Testis (tissue), 3 donors: Measurements from ENCODE around the gene PDYN. TPM values are rescaled to one million over a fixed set of nuclear protein-coding genes. Genes with fewer than 3 reads are reported as not detected.

ENCODE experiments used
- DNase-seq: peaks from one replicate; pipeline ENCODE4 v3.0.0-alpha.2; 2019
- H3K27ac ChIP-seq, 2 donors: fragments of 200-600 bp; sonication (generic); one replicate each; pipeline ENCODE4 v1.5.1; 2019
- H3K27me3 ChIP-seq: fragments of 200-600 bp; sonication (generic); one replicate; pipeline ENCODE4 v1.5.1; 2019
- H3K36me3 ChIP-seq: fragments of 200-600 bp; sonication (generic); one replicate; pipeline ENCODE4 v1.5.1; 2017; ENCODE audit warnings: low read depth; ENCODE audit errors: missing control alignments
- H3K4me1 ChIP-seq: fragments of 200-600 bp; sonication (generic); one replicate; pipeline ENCODE4 v1.5.1; 2019
- H3K4me3 ChIP-seq, 2 donors: fragments of 200-600 bp; sonication (generic); one replicate each; pipeline ENCODE4 v1.5.1; 2017 to 2019
- H3K9me3 ChIP-seq: fragments of 200-600 bp; sonication (generic); one replicate; pipeline ENCODE4 v1.5.1; 2017
- CTCF ChIP-seq, 3 experiments: fragments of 450-650 bp in 2 of 3; fragments of 200-600 bp in 1 of 3; sonication (generic) in 1 of 3; IDR thresholded peaks; one replicate each; pipeline ENCODE4 v1.5.1; 2016 to 2019; ENCODE audit warnings: antibody characterized with exemption in 3 of 3, mild to moderate bottlenecking in 2 of 3, moderate library complexity in 1 of 3
- POLR2A ChIP-seq: fragments of 450-650 bp; IDR thresholded peaks from one replicate; pipeline ENCODE4 v1.6.1; 2017; ENCODE audit warnings: antibody characterized with exemption, mild to moderate bottlenecking, moderate library complexity
- WGBS, 2 donors: methylation state at CpG; one replicate each; pipeline ENCODE4 v1.1.5; 2018; 5-methylcytosine and 5-hydroxymethylcytosine counted together
- intact Hi-C: fragments of 100-400 bp; cut with DNase I; formaldehyde crosslinking; loops from one replicate; pipeline ENCODE4 v1.15.1; 2023; ENCODE audit warnings: low total_unique reads
- polyA plus RNA-seq: library from polyadenylated mRNA; stranded (reverse); fragments of 350-450 nt; fragmentation: Illumina TruSeq; extraction: RNeasy Lipid Tissue Mini Kit (QIAGEN cat#74804); gene quantifications from one replicate; pipeline ENCODE4 v1.2.3, GENCODE V29; 2014; ENCODE audit warnings: low read depth, low replicate concordance; ENCODE audit not compliant: insufficient read depth
- total RNA-seq, 2 donors: library from RNA; depleted of rRNA; stranded (reverse); fragments of >200 nt; gene quantifications; one replicate each; pipeline ENCODE4 v1.2.3, GENCODE V29; 2016

The PDYN gene
- total and polyA plus RNA-seq, 3 donors from 2014 or later = 1.6 to 5.2 (median 4.2) TPM

- Histone ChIP-seq H3K4me1 (no peaks in the 10 kb centered on the region), H3K9me3 (no peaks in the 10 kb centered on the region), H3K36me3 (no peaks in the 10 kb centered on the region), H3K27ac (no peak overlapping the region), H3K4me3 (no peak overlapping the region), H3K27me3 (no peaks in the 10 kb centered on the region)
- WGBS, 2 donors = 39 to 45% methylated on average over 5 of the region's 5 CpGs
- DNase-seq = no peak
- TF ChIP-seq CTCF (IDR thresholded peaks at IDR 0.05) = no peak
- intact Hi-C loops = no loop called here
Observed at GRCh38 chr20:2032168-2032567, 38.3 kb upstream of the PDYN start.

DNA sequence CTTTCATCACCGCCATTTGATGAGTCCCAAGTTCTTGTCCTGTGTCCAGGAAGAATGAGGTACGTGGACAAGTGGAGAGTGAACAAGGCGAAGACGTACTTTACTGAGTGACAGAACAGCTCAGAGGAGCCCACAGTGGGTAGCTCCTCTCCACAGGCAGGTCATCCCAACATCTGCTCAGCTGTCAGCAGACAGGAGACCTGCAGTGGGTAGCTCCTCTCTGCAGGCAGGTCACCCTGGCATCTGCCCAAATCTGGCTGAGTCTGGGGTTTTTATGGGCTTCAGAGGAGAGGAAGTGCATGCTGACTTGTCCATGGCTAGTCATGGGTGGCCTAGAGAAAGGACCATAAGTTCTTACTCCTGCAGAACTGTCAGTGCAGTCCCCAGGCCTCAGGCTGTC lies 32.7 kb upstream of the PDYN start:
- no peaks in the 10 kb centered on the region for H3K4me1 ChIP-seq
- no peaks in the 10 kb centered on the region for H3K27me3 ChIP-seq
- H3K4me3 ChIP-seq = no peak overlapping the region
- TF ChIP-seq POLR2A (no peak), CTCF (IDR thresholded peaks at IDR 0.05) (no peak)
- no peak overlapping the region for H3K27ac ChIP-seq
- intact Hi-C loops = no loop called here
- H3K9me3 ChIP-seq = no peaks in the 10 kb centered on the region
- WGBS, 2 donors = 97% methylated on average over 4 of the region's 4 CpGs; no CpG with 5 or more reads in 1 of the 2 donors
- H3K36me3 ChIP-seq = no peaks in the 10 kb centered on the region
- no peak for DNase-seq

GRCh38 chr20:2026004-2026403 lies 32.1 kb upstream of the PDYN start:
- no peaks in the 10 kb centered on the region for H3K9me3 ChIP-seq
- no peak for DNase-seq
- WGBS, 2 donors = 88 to 97% methylated on average over 8 to 9 of the region's 9 CpGs
- no peak overlapping the region for H3K4me3 ChIP-seq
- TF ChIP-seq POLR2A (no peak), CTCF (IDR thresholded peaks at IDR 0.05) (no peak)
- H3K27ac ChIP-seq = no peak overlapping the region
- H3K4me1 ChIP-seq = no peaks in the 10 kb centered on the region
- no peaks in the 10 kb centered on the region for H3K27me3 ChIP-seq
- H3K36me3 ChIP-seq = no peaks in the 10 kb centered on the region
- intact Hi-C loops = no loop called here

- H3K9me3 ChIP-seq = no peaks in the 10 kb centered on the region
- H3K36me3 ChIP-seq = no peaks in the 10 kb centered on the region
- WGBS, 2 donors = 40 to 42% methylated on average over 4 of the region's 4 CpGs
- no peak overlapping the region for H3K27ac ChIP-seq
- H3K4me3 ChIP-seq = no peak overlapping the region
- H3K4me1 ChIP-seq = no peaks in the 10 kb centered on the region
- TF ChIP-seq POLR2A (no peak), CTCF (IDR thresholded peaks at IDR 0.05) (no peak)
- no peak for DNase-seq
- intact Hi-C loops = no loop called here
- no peaks in the 10 kb centered on the region for H3K27me3 ChIP-seq
Observed at GRCh38 chr20:2023151-2023550, 29.3 kb upstream of the PDYN start.

DNA sequence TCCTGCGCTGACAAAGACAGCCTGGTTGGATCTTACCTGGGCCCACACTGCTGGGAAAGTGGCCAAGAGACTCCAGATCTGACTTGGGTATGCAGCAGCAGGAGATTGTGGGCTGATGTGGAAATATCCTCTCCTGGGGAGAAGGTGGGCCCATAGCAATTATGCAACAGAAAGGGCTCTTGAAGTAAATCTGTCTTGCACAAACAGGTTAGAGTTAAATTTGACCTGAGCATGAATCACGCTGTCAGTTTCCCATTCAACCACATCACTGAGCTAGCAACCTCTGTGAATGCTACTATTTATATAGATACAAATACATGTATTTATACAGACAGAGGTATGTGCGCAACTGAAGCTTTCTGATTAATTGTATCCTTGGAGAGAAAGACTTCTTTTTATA lies 28.3 kb upstream of the PDYN start:
- H3K27me3 ChIP-seq = no peaks in the 10 kb centered on the region
- intact Hi-C loops = no loop called here
- WGBS, 2 donors = 42 to 48% methylated on average over 3 of the region's 3 CpGs

More for the DNA sequence above, 28.3 kb upstream of the PDYN start:
- Histone ChIP-seq H3K36me3 (no peaks in the 10 kb centered on the region), H3K9me3 (no peaks in the 10 kb centered on the region), H3K4me1 (no peaks in the 10 kb centered on the region), H3K4me3 (no peak overlapping the region), H3K27ac (no peak overlapping the region)
- DNase-seq = no peak
- TF ChIP-seq POLR2A (no peak), CTCF (IDR thresholded peaks at IDR 0.05) (no peak)
